ENCODE results near the gene ZBTB46. TPM values are rescaled to one million over a fixed set of nuclear protein-coding genes. Genes with fewer than 3 reads are reported as not detected.
"Not testable (repeated sequence)": the region's sequence is repeated elsewhere in the genome, so short reads cannot be mapped to it uniquely, and the experiment has no call there.

Gene ZBTB46
- 10 to 100 TPM; 13.6 to 16.0 (median 14.5) TPM for polyA plus RNA-seq (ENCODE audit: insufficient read length in 3 of 3)

- DNase-seq (ENCODE audit: low read depth in 3 of 3, low spot score in 2 of 3): no peak
Measured at GRCh38 chr20:63830841-63831588, at the start of gene ZBTB46. Gene ZBTB46 (minus strand): TSS chr20:63831264. CDS start chr20:63790757, 40,507 bp downstream.

GRCh38 chr20:63878899-63879663 lies 48.0 kb upstream of the ZBTB46 start:
- no peak for DNase-seq (ENCODE audit: low read depth in 3 of 3, low spot score in 2 of 3)

- DNase-seq (ENCODE audit: low read depth in 3 of 3, low spot score in 2 of 3): no peak
Measured at GRCh38 chr20:63877755-63878470, 46.8 kb upstream of the ZBTB46 start.

GRCh38 chr20:63876489-63877036 lies 45.5 kb upstream of the ZBTB46 start:
- DNase-seq (ENCODE audit: low read depth in 3 of 3, low spot score in 2 of 3): no peak

GRCh38 chr20:63874241-63874640 lies 43.2 kb upstream of the ZBTB46 start:
- not testable (repeated sequence) for DNase-seq (ENCODE audit: low read depth in 3 of 3, low spot score in 2 of 3)

GRCh38 chr20:63873477-63873971 lies 42.5 kb upstream of the ZBTB46 start:
- DNase-seq (ENCODE audit: low read depth in 3 of 3, low spot score in 2 of 3): no peak

- no peak for DNase-seq (ENCODE audit: low read depth in 3 of 3, low spot score in 2 of 3)
Measured at GRCh38 chr20:63868264-63868663, 37.2 kb upstream of the ZBTB46 start.

- not testable (repeated sequence) for DNase-seq (ENCODE audit: low read depth in 3 of 3, low spot score in 2 of 3)
Measured at GRCh38 chr20:63867042-63867441, 36.0 kb upstream of the ZBTB46 start.

- peak; percentile 92 to 98 (median 96) for DNase-seq (ENCODE audit: low read depth in 3 of 3, low spot score in 2 of 3)
Measured at GRCh38 chr20:63864978-63865640, 34.0 kb upstream of the ZBTB46 start, which contains the start of gene TPD52L2. Gene TPD52L2 (plus strand): TSS chr20:63865270. CDS start chr20:63865366, 96 bp downstream.

GRCh38 chr20:63864545-63864977 lies 33.5 kb upstream of the ZBTB46 start:
- no peak for DNase-seq (ENCODE audit: low read depth in 3 of 3, low spot score in 2 of 3)

- no peak for DNase-seq (ENCODE audit: low read depth in 3 of 3, low spot score in 2 of 3)
Measured at GRCh38 chr20:63863798-63864544, 32.9 kb upstream of the ZBTB46 start.

GRCh38 chr20:63863021-63863797 lies 32.1 kb upstream of the ZBTB46 start:
- no peak for DNase-seq (ENCODE audit: low read depth in 3 of 3, low spot score in 2 of 3)

GRCh38 chr20:63861981-63862901 lies 31.2 kb upstream of the ZBTB46 start:
- DNase-seq (ENCODE audit: low read depth in 3 of 3, low spot score in 2 of 3): no peak

- no peak for DNase-seq (ENCODE audit: low read depth in 3 of 3, low spot score in 2 of 3)
Measured at GRCh38 chr20:63861365-63861934, 30.4 kb upstream of the ZBTB46 start, which contains the start of gene ABHD16B. Gene ABHD16B (plus strand): TSS chr20:63861498. CDS start chr20:63861541, 43 bp downstream.

- no peak for DNase-seq (ENCODE audit: low read depth in 3 of 3, low spot score in 2 of 3)
Measured at GRCh38 chr20:63860325-63861051, 29.4 kb upstream of the ZBTB46 start.

GRCh38 chr20:63859166-63859699 lies 28.2 kb upstream of the ZBTB46 start:
- no peak for DNase-seq (ENCODE audit: low read depth in 3 of 3, low spot score in 2 of 3)

Data from right renal cortex interstitium (tissue), 3 donors.